Pancreas (tissue), 10 donors: ENCODE data around the gene AFF1. TPM values are rescaled to one million over a fixed set of nuclear protein-coding genes. Genes with fewer than 3 reads are reported as not detected.

ENCODE experiments used
- ATAC-seq, 4 donors: fragments of 200-7000 bp; cut with Tn5 transposase; one replicate each; pipeline versions ENCODE4 v1.8.0 to v1.9.1; 2020; ENCODE audit warnings: mild to moderate bottlenecking in 4 of 4, moderate library complexity in 4 of 4
- DNase-seq, 6 donors: peaks; one replicate each; pipeline ENCODE4 v3.0.0-alpha.2; 2020
- FAIRE-seq: peaks from 2 replicates; lab custom pipeline; 2012; peaks lifted over from hg19 to GRCh38; lab: Jason Lieb, UNC
- H3K27ac ChIP-seq, 4 donors: fragments of 200-600 bp; sonication (generic); 1 replicate in 3 of 4; 2 replicates in 1 of 4; pipeline versions ENCODE4 v1.5.0 to v1.8.0; 2020
- H3K27me3 ChIP-seq, 4 donors: fragments of 200-600 bp; one replicate each; pipeline ENCODE4 v1.8.0; 2021
- H3K36me3 ChIP-seq, 3 donors: fragments of 200-600 bp; sonication (generic) in 1 of 3; one replicate each; pipeline versions ENCODE4 v1.5.0 to v1.8.0; 2020 to 2021
- H3K4me1 ChIP-seq, 3 donors: fragments of 200-600 bp; one replicate each; pipeline ENCODE4 v1.8.0; 2021
- H3K4me3 ChIP-seq, 4 donors: fragments of 200-600 bp; sonication (generic) in 2 of 4; one replicate each; pipeline versions ENCODE4 v1.5.0 to v1.8.0; 2020 to 2021
- H3K9me3 ChIP-seq, 4 donors: fragments of 200-600 bp; one replicate each; pipeline ENCODE4 v1.8.0; 2021
- WGBS, 2 donors: extraction: QIAGEN DNeasy Blood & Tissue Kit; methylation state at CpG; one replicate each; pipeline ENCODE4 v1.1.7; 2013; 5-methylcytosine and 5-hydroxymethylcytosine counted together
- intact Hi-C, 3 donors: fragments of 100-400 bp; cut with DNase I; formaldehyde crosslinking; loops; one replicate each; pipeline versions ENCODE4 v1.11.1 to v1.14.2; 2022
- polyA plus RNA-seq, 2 donors: library from polyadenylated mRNA; stranded (reverse); fragments of 200-250 nt; gene quantifications; one replicate each; pipeline ENCODE4 v1.2.3, GENCODE V29; 2013
- total RNA-seq, 6 donors: library from RNA; stranded (reverse); fragmentation: NEBNext Ultra II Directional in 4 of 6; extraction: Animal tissue kit (Norgen Biotek cat#: 25700) in 4 of 6; gene quantifications; one replicate each; pipeline versions ENCODE4 v1.2.1 to v1.2.4, GENCODE V29; 2021 to 2023
- TF ChIP-seq, protein P1 (sequence below), 4 donors: fragments of 200-600 bp; sonication (generic) in 3 of 4; IDR thresholded peaks; one replicate each; pipeline versions ENCODE4 v1.5.0 to v1.8.0; 2021; ENCODE audit warnings: antibody characterized with exemption in 4 of 4
- donor health status: healthy with polysubstance abuse.
- donor health status: DM: no; HTN: no; CAD: no; lungs with moderate emphysema.
- donor health status: DM: no; HTN: no; CAD: no.
- donor health status: control.
- donor health status: control.
- donor health status: Bipolar disorder and iron deficiency.
- donor health status: DM: yes; HTN: yes; CAD: no.
- donor health status: DM: no; HTN: no; CAD: no.
- donor health status: DM: no; HTN: no; CAD: no.
- donor health status: DM: yes; HTN: yes; CAD: no.

The AFF1 gene
- total and polyA plus RNA-seq, 8 donors = 11.8 to 62.0 (median 40.4) TPM

DNA sequence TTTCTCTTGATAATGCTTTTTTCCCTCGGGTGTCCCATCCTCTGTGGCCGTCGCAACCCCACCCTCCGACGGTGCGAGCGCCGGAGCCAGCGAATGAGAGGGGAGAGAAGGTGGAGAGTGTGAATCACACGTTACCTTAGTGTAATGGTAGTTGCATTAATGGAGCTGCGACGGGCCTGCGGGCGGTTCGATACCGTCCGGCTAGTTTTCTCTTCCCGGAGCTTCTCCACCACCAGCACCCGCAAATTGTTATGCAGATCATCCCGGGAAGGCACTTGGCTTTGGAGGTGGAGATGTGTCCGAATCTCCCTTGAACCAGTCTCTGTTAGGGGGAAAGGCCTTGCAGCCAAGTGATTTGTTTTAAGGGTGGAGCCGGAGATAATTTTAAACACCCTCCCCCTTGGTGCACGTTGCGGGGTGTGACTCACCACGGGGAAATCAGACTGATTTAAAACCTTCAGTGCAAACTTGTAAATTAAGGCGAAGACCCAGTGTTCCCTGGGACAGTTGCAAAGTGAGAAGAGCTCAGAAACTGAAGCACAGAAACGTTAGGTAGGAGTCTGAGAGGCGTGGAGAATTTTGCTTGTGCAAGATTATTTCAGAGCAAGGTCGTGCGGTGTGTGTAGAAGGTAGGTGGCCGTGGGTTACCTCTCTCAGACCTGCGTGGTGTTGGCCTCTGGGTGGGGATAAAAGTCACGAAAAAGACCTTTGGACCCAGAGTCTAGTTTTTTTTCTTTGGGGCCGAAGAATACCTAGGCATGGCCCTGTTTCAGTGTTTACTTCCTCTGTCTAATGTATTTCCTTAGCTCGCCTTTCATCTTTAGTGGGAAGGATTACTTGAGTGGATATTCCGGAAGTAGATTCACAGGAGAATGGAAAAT lies 1.3 kb downstream of the AFF1 start:
- TF ChIP-seq, protein P1, sequence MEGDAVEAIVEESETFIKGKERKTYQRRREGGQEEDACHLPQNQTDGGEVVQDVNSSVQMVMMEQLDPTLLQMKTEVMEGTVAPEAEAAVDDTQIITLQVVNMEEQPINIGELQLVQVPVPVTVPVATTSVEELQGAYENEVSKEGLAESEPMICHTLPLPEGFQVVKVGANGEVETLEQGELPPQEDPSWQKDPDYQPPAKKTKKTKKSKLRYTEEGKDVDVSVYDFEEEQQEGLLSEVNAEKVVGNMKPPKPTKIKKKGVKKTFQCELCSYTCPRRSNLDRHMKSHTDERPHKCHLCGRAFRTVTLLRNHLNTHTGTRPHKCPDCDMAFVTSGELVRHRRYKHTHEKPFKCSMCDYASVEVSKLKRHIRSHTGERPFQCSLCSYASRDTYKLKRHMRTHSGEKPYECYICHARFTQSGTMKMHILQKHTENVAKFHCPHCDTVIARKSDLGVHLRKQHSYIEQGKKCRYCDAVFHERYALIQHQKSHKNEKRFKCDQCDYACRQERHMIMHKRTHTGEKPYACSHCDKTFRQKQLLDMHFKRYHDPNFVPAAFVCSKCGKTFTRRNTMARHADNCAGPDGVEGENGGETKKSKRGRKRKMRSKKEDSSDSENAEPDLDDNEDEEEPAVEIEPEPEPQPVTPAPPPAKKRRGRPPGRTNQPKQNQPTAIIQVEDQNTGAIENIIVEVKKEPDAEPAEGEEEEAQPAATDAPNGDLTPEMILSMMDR (IDR thresholded peaks at IDR 0.05) = no peak
- Histone ChIP-seq H3K27ac (peak overlapping the region; percentile 96 to 99 (median 98)), H3K4me3 (peak overlapping the region; percentile 75 to 96 (median 88)), H3K9me3 (no peaks in the 10 kb centered on the region), H3K27me3 (no peaks in the 10 kb centered on the region), H3K36me3 (no peaks in the 10 kb centered on the region), H3K4me1 (peaks cover 38 to 48% (median 41%) of the 10 kb centered on the region in 3 donors)
- DNase-seq (peak; percentile 65 to 79 (median 72)), ATAC-seq (peak; percentile 53 to 67 (median 56)), FAIRE-seq (no peak)
- WGBS, 2 donors = 2 to 3% methylated on average over 36 of the region's 36 CpGs
- intact Hi-C loops = loop anchor here in 1 of 3 donors (5.0 kb wide), 1 partner anchor 71 kb away; no protein-coding TSS in a partner anchor

DNA sequence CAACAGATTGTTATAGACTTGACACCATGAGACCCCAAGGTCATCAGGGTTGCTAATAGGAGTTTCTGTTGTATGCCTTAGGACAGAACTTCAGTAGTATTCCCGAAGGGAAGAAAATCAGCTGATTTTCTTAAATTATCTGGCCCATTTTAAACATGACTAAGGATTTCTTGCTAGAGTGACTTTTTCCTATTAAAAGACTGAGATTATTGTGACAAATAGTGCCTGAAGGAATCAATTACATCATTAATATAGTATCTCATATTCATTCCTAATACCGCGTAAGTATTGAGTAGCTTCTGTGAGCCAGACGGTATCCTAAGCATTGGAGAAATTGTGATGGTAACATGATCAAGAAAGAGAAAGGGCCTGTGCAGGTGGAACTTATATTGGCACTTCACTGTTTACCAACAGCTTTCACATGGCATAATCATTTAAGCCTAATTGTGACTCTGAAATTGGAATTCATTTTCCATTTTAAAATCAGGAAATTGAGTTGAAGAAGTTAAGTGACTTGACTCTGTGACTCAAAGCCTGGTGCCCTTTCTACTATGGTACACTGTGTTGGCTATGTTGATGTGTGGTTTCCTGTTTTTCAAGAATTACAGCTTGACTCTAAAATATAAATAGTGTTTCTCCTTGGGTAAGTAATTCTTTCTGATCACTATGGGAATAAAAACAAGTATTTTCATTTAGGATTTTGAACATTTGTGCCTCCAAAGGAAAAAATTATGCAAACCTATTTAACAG lies 4.1 kb downstream of the AFF1 start:
- no peak for FAIRE-seq
- H3K36me3 ChIP-seq = no peaks in the 10 kb centered on the region
- no peak for ATAC-seq
- no peak for DNase-seq
- no peaks in the 10 kb centered on the region for H3K27me3 ChIP-seq
- H3K27ac ChIP-seq = peak overlapping the region in 3 of 4 donors; percentile 43 to 99 (median 99)
- 25 to 26% methylated on average over 4 of the region's 4 CpGs for WGBS, 2 donors
- H3K4me3 ChIP-seq = peak overlapping the region in 1 of 4 donors; percentile 10
- H3K9me3 ChIP-seq = no peaks in the 10 kb centered on the region
- intact Hi-C loops = loop anchor here in 1 of 3 donors (5.0 kb wide), 1 partner anchor 68 kb away; no protein-coding TSS in a partner anchor
- TF ChIP-seq, protein P1 (IDR thresholded peaks at IDR 0.05) = no peak
- peaks cover 50 to 62% (median 56%) of the 10 kb centered on the region in 3 donors for H3K4me1 ChIP-seq

DNA sequence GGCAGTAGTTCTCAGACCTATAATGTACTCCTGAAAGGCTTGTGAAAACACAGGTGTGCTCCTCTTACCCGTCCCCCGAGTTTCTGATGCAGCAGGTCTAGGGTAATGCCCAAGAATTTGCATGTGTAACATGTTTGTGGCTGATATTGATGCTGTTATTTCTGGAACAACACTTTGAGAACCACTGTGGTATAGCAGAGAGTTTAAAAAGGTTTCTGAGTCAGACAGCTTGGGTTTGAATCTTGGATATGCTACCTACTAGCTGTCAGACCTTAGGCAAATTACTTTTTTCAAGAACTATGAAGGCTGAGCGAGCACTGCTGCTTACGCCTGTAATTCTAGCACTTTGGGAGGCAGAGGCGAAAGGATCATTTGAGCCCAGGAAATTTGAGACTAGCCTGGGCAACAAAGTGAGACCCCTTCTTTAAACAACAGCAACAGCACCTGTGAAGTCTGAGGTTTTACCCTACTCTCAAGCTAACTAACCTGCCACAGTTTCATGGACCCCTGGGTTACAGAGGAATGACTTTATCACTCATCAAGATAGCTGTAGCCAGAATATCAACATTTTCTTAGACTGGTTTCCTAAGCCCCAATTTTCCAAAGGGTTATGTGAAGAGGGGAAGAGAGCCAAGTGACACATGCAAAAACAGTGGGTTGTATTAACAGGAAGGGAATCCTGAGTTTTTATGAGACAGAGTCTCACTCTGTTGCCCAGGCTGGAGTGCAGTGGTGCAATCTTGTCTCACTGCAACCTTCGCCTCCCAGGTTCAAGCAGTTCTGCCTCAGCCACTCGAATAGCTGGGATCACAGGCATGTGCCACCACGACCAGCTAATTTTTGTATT lies 5.1 kb downstream of the AFF1 start:
- no peak for ATAC-seq
- FAIRE-seq = no peak

DNA sequence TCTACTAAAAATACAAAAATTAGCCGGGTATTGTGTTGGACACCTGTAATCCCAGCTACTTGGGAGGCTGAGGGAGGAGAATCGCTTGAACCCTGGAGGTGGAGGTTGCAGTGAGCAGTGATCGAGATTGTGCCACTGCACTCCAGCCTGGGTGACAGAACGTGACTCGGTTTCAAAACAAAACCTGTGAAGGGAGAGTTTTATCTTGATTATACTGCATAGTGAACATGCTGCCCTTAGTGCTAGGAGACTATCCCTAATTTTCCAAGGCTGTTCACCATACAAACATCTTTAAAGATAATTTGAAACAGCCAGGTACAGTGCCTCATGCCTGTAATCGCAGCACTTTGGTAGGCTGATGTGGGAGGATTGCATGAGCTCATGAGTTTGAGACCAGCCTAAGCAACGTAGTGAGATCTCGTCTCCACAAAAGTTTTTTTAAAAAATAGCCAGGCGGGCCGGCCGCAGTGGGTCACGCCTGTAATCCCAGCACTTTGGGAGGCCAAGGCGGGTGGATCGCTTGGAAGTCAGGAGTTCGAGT lies 6.2 kb downstream of the AFF1 start:
- DNase-seq (no peak), FAIRE-seq (no peak), ATAC-seq (no peak)
- peaks cover 53 to 62% (median 55%) of the 10 kb centered on the region in 3 donors for H3K4me1 ChIP-seq
- H3K27me3 ChIP-seq = no peaks in the 10 kb centered on the region
- 72 to 79% methylated on average over 15 of the region's 15 CpGs for WGBS, 2 donors
- no peak overlapping the region for H3K4me3 ChIP-seq
- no peaks in the 10 kb centered on the region for H3K9me3 ChIP-seq
- TF ChIP-seq, protein P1 (IDR thresholded peaks at IDR 0.05) = no peak
- intact Hi-C loops = loop anchor here in 2 of 3 donors (10.0 kb wide), 1 partner anchor 54 kb away; no protein-coding TSS in a partner anchor
- peak overlapping the region in 3 of 4 donors; percentile 43 to 99 (median 99) for H3K27ac ChIP-seq
- no peaks in the 10 kb centered on the region for H3K36me3 ChIP-seq

More for the DNA sequence above, 5.1 kb downstream of the AFF1 start:
- 39 to 42% methylated on average over 8 of the region's 8 CpGs for WGBS, 2 donors
- intact Hi-C loops = loop anchor here (5.0 to 10.0 kb wide), 2 partner anchors 55 to 67 kb away; no protein-coding TSS in a partner anchor
- H3K36me3 ChIP-seq = no peaks in the 10 kb centered on the region
- H3K4me3 ChIP-seq = peak overlapping the region in 1 of 4 donors; percentile 3
- no peaks in the 10 kb centered on the region for H3K27me3 ChIP-seq
- H3K4me1 ChIP-seq = peaks cover 52 to 62% (median 55%) of the 10 kb centered on the region in 3 donors
- no peak for DNase-seq
- H3K27ac ChIP-seq = peak overlapping the region; percentile 24 to 99 (median 71)
- no peaks in the 10 kb centered on the region for H3K9me3 ChIP-seq
- TF ChIP-seq, protein P1 (IDR thresholded peaks at IDR 0.05) = no peak
